HepG2 (cell line): ENCODE results near the gene RARA. TPM values are rescaled to one million over a fixed set of nuclear protein-coding genes. Genes with fewer than 3 reads are reported as not detected.

ENCODE experiments used
- ATF1 ChIP-seq: IDR thresholded peaks from 2 replicates; pipeline ENCODE4 v1.6.1; 2016; ENCODE audit warnings: mild to moderate bottlenecking, control low read depth
- GATAD2A ChIP-seq: IDR thresholded peaks from 2 replicates; pipeline ENCODE4 v1.6.1; 2016
- HES4 ChIP-seq: sonication (generic); formaldehyde crosslinking; IDR thresholded peaks from 2 replicates; pipeline ENCODE4 v1.9.0; 2021; ENCODE audit warnings: mild to moderate bottlenecking, missing genetic modification reagents, borderline replicate concordance
- NRL ChIP-seq: sonication (generic); formaldehyde crosslinking; IDR thresholded peaks from 2 replicates; pipeline ENCODE4 v1.5.0; 2020; ENCODE audit warnings: missing genetic modification reagents, mild to moderate bottlenecking, moderate library complexity, borderline replicate concordance
- PHF5A ChIP-seq: IDR thresholded peaks from one replicate; pipeline ENCODE4 v1.6.1; 2018; ENCODE audit warnings: low read depth, missing genetic modification reagents; ENCODE audit not compliant: unreplicated experiment
- SIN3B ChIP-seq: fragments of 150-350 bp; IDR thresholded peaks from 2 replicates; pipeline ENCODE4 v1.6.1; 2014; ENCODE audit warnings: low read length
- SP5 ChIP-seq: IDR thresholded peaks from 2 replicates; pipeline ENCODE4 v1.6.1; 2016; ENCODE audit warnings: low read depth, borderline replicate concordance
- WIZ ChIP-seq: sonication (generic); formaldehyde crosslinking; IDR thresholded peaks from 2 replicates; pipeline ENCODE4 v1.5.1; 2020; ENCODE audit warnings: mild to moderate bottlenecking, missing genetic modification reagents
- ZFP36L1 ChIP-seq: sonication (generic); formaldehyde crosslinking; IDR thresholded peaks from 2 replicates; pipeline ENCODE4 v1.8.0; 2022; ENCODE audit warnings: mild to moderate bottlenecking, missing genetic modification reagents, moderate library complexity
- ZNF12 ChIP-seq: sonication (generic); formaldehyde crosslinking; IDR thresholded peaks from 2 replicates; pipeline ENCODE4 v1.5.0; 2020; ENCODE audit warnings: missing genetic modification reagents
- ZNF251 ChIP-seq: sonication (generic); formaldehyde crosslinking; IDR thresholded peaks from 2 replicates; pipeline ENCODE4 v1.9.0; 2021; ENCODE audit warnings: mild to moderate bottlenecking, missing genetic modification reagents
- ZNF253 ChIP-seq: sonication (generic); formaldehyde crosslinking; IDR thresholded peaks from 2 replicates; pipeline ENCODE4 v1.8.0; 2022; ENCODE audit warnings: mild to moderate bottlenecking, missing genetic modification reagents, borderline replicate concordance
- ZNF33A ChIP-seq: sonication (generic); formaldehyde crosslinking; IDR thresholded peaks from 2 replicates; pipeline ENCODE4 v1.5.1; 2020; ENCODE audit warnings: missing genetic modification reagents, mild to moderate bottlenecking, moderate library complexity, borderline replicate concordance
- ZNF430 ChIP-seq: sonication (generic); formaldehyde crosslinking; IDR thresholded peaks from 2 replicates; pipeline ENCODE4 v1.9.0; 2021; ENCODE audit warnings: mild to moderate bottlenecking, missing genetic modification reagents
- ZNF589 ChIP-seq: sonication (generic); formaldehyde crosslinking; conservative IDR thresholded peaks from 2 replicates; pipeline ENCODE4 v1.8.0; 2022; ENCODE audit warnings: mild to moderate bottlenecking, moderate library complexity, missing genetic modification reagents
- ZNF614 ChIP-seq: IDR thresholded peaks from 2 replicates; pipeline ENCODE4 v1.6.1; 2018; ENCODE audit warnings: missing biosample characterization, missing genetic modification reagents, inconsistent platforms, borderline replicate concordance
- ZNF709 ChIP-seq: sonication (generic); formaldehyde crosslinking; IDR thresholded peaks from 2 replicates; pipeline ENCODE4 v1.5.0; 2020; ENCODE audit warnings: mild to moderate bottlenecking, missing genetic modification reagents
- ZNF761 ChIP-seq: sonication (generic); formaldehyde crosslinking; conservative IDR thresholded peaks from 2 replicates; pipeline ENCODE4 v1.4.0; 2020; ENCODE audit warnings: mild to moderate bottlenecking, missing genetic modification reagents
- ZNF878 ChIP-seq: sonication (generic); formaldehyde crosslinking; IDR thresholded peaks from 2 replicates; pipeline ENCODE4 v1.8.1; 2023; ENCODE audit warnings: mild to moderate bottlenecking, missing genetic modification reagents, moderate library complexity
- polyA plus RNA-seq, 8 experiments: library from polyadenylated mRNA; depleted of rRNA in 3 of 8; stranded (reverse) in 7 of 8; unstranded in 1 of 8; fragments of >200 nt; fragmentation: Illumina TruSeq in 4 of 8; extraction: Trizol in 4 of 8; gene quantifications; 2 replicates each; pipeline versions ENCODE4 v1.2.1 to v1.2.3, GENCODE V29; 2011 to 2016; ENCODE audit warnings: low read depth in 4 of 8, missing spikeins in 1 of 8, mixed read lengths in 1 of 8; ENCODE audit not compliant: insufficient read depth in 1 of 8
- total RNA-seq, 5 experiments: library from RNA; depleted of rRNA; stranded (reverse); fragments of >200 nt; fragmentation: Illumina TruSeq; extraction: Trizol; gene quantifications; 2 replicates each; pipeline ENCODE4 v1.2.3, GENCODE V29; 2016; ENCODE audit warnings: low read depth in 1 of 5
- TF ChIP-seq, protein P1 (sequence below): sonication (generic); formaldehyde crosslinking; IDR thresholded peaks from 2 replicates; pipeline ENCODE4 v1.5.0; 2020; ENCODE audit warnings: missing genetic modification reagents
- TF ChIP-seq, protein P2 (sequence below): sonication (generic); formaldehyde crosslinking; IDR thresholded peaks from 2 replicates; pipeline ENCODE4 v1.9.0; 2021; ENCODE audit warnings: missing genetic modification reagents, borderline replicate concordance
- TF ChIP-seq, protein P3 (sequence below): IDR thresholded peaks from 2 replicates; pipeline ENCODE4 v1.6.1; 2012; ENCODE audit warnings: low read depth, low read length, improper control_type of control experiment
- TF ChIP-seq, protein P4 (sequence below): IDR thresholded peaks from 2 replicates; pipeline ENCODE4 v1.6.1; 2016; ENCODE audit warnings: control low read depth

RARA gene
- total and polyA plus RNA-seq, 2 of the 13 experiments (the other 11 are each of a cell fraction or from before 2014, with no cell fraction given): 6.4 to 8.6 TPM

DNA sequence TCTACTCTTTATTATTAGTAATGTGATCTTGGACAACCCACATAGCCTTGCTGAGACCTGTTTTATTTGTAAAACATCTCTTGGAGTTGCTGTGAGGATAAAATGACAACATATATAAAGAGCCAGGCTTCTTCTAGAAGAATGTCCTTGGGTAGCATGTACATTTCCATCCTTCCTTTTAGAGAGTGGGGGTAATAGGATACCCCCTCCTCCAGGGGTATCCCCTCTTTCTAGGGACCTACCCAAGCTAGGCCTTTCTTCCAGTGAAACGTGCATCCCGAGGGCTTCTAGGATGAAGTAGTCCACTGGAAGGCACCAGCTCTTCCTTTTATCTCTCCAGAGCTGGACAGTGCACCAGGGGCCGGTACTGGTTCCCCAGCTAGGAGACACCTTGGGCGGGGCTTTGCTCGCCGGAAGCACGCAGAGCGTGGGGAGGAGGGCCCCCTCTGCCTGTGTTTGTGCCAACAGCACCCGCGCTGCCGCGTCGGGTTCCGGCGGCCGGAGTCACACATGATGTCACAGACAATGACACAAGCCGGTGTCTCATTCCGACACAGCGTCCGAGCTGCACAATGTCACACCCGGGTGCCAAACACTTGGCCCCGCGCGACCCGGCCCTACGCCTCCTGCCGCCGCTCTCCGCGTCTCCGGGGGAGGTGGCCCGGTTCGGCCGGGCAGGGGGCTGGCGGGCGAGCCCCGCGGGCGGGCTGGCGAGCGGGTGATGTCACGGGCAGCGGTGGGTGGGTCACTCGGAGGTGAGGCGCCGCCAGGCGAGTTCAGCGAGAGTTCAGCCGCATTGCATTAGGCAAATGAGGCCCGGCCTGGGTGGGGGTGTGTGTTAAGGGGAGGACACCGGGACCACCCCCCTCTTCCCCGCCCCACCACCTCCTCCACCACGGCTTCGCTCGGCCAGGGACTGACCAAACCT is 32.2 kb downstream of the RARA start (continued):
- TF ChIP-seq PHF5A (CRISPR knock-in tag) (peak; percentile 57), NRL (CRISPR knock-in tag) (peak; percentile 59), ZNF761 (CRISPR knock-in tag) (0 out of 2 replicates have a peak, but pooled peaks have one; percentile 58), SIN3B (no peak), ZNF878 (CRISPR knock-in tag) (0 out of 2 replicates have a peak, but pooled peaks have one; percentile 23), ZNF709 (CRISPR knock-in tag) (no peak; the same call in 1 of the 2 replicates), ATF1 (CRISPR knock-in tag) (peak; percentile 70), ZFP36L1 (CRISPR knock-in tag) (peak; percentile 30; the same call in 1 of the 2 replicates), ZNF12 (peak; percentile 30; the same call in 1 of the 2 replicates), GATAD2A (CRISPR knock-in tag) (peak; percentile 56), ZNF251 (CRISPR knock-in tag) (no peak), HES4 (CRISPR knock-in tag) (peak; percentile 79; the same call in 1 of the 2 replicates), ZNF430 (no peak), WIZ (CRISPR knock-in tag) (no peak; the same call in 1 of the 2 replicates), ZNF614 (CRISPR knock-in tag) (0 out of 2 replicates have a peak, but pooled peaks have one; percentile 29), ZNF253 (0 out of 2 replicates have a peak, but pooled peaks have one; percentile 44), ZNF33A (no peak), ZNF589 (CRISPR knock-in tag) (no peak), SP5 (CRISPR knock-in tag) (peak; percentile 78)
- TF ChIP-seq, protein P1, sequence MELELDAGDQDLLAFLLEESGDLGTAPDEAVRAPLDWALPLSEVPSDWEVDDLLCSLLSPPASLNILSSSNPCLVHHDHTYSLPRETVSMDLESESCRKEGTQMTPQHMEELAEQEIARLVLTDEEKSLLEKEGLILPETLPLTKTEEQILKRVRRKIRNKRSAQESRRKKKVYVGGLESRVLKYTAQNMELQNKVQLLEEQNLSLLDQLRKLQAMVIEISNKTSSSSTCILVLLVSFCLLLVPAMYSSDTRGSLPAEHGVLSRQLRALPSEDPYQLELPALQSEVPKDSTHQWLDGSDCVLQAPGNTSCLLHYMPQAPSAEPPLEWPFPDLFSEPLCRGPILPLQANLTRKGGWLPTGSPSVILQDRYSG (CRISPR knock-in tag): no peak
- TF ChIP-seq, protein P2, sequence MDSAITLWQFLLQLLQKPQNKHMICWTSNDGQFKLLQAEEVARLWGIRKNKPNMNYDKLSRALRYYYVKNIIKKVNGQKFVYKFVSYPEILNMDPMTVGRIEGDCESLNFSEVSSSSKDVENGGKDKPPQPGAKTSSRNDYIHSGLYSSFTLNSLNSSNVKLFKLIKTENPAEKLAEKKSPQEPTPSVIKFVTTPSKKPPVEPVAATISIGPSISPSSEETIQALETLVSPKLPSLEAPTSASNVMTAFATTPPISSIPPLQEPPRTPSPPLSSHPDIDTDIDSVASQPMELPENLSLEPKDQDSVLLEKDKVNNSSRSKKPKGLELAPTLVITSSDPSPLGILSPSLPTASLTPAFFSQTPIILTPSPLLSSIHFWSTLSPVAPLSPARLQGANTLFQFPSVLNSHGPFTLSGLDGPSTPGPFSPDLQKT (CRISPR knock-in tag): no peak
- TF ChIP-seq, protein P3, sequence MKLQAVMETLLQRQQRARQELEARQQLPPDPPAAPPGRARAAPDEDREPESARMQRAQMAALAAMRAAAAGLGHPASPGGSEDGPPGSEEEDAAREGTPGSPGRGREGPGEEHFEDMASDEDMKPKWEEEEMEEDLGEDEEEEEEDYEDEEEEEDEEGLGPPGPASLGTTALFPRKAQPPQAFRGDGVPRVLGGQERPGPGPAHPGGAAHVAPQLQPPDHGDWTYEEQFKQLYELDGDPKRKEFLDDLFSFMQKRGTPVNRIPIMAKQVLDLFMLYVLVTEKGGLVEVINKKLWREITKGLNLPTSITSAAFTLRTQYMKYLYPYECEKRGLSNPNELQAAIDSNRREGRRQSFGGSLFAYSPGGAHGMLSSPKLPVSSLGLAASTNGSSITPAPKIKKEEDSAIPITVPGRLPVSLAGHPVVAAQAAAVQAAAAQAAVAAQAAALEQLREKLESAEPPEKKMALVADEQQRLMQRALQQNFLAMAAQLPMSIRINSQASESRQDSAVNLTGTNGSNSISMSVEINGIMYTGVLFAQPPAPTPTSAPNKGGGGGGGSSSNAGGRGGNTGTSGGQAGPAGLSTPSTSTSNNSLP: no peak
- TF ChIP-seq, protein P4, sequence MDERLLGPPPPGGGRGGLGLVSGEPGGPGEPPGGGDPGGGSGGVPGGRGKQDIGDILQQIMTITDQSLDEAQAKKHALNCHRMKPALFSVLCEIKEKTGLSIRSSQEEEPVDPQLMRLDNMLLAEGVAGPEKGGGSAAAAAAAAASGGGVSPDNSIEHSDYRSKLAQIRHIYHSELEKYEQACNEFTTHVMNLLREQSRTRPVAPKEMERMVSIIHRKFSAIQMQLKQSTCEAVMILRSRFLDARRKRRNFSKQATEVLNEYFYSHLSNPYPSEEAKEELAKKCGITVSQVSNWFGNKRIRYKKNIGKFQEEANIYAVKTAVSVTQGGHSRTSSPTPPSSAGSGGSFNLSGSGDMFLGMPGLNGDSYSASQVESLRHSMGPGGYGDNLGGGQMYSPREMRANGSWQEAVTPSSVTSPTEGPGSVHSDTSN (CRISPR knock-in tag): no peak
